ENCODE data around the gene BORCS6. TPM values are rescaled to one million over a fixed set of nuclear protein-coding genes. Genes with fewer than 3 reads are reported as not detected.
A peak's percentile ranks its signal among the peaks of the same experiment; 100 is the strongest.

The BORCS6 gene
- total and polyA plus RNA-seq, 9 of the 15 experiments (the other 6 are each of a cell fraction or from before 2014, with no cell fraction given), result 0.01 to 7.4 (median 2.3) TPM

GRCh38 chr17:8158267-8159031 is 31.5 kb downstream of the BORCS6 start (continued):
- 0 out of 2 replicates have a peak, but pooled peaks have one; percentile 29 for TF ChIP-seq ZBTB33 (CRISPR knock-in tag; IDR thresholded peaks at IDR 0.05)
- TF ChIP-seq TEAD1 (CRISPR knock-in tag; IDR thresholded peaks at IDR 0.05), result no peak
- no peak for TF ChIP-seq STAT5A (IDR thresholded peaks at IDR 0.05; ENCODE audit: borderline replicate concordance, low read length)
- no peak for TF ChIP-seq EP400 (IDR thresholded peaks at IDR 0.05)
- TF ChIP-seq SP2 (IDR thresholded peaks at IDR 0.05; ENCODE audit: extremely low read depth, low read depth, low read length, poor library complexity, severe bottlenecking), result no peak
- no peak for TF ChIP-seq PCBP2 (IDR thresholded peaks at IDR 0.05; ENCODE audit: low read depth, low read length, poor library complexity, severe bottlenecking)
- TF ChIP-seq PURB (CRISPR knock-in tag; IDR thresholded peaks at IDR 0.05; ENCODE audit: low read depth), result no peak
- TF ChIP-seq MTF1 (CRISPR knock-in tag; IDR thresholded peaks at IDR 0.05; ENCODE audit: borderline replicate concordance), result no peak
- no peak for TF ChIP-seq GTF2B (IDR thresholded peaks at IDR 0.05; ENCODE audit: extremely low read depth, insufficient read length)
- TF ChIP-seq SAFB (IDR thresholded peaks at IDR 0.05; ENCODE audit: borderline replicate concordance, low read depth, low read length), result no peak
- no peak for TF ChIP-seq ELF2 (CRISPR knock-in tag; IDR thresholded peaks at IDR 0.05)
- TF ChIP-seq ESRRA (IDR thresholded peaks at IDR 0.05; ENCODE audit: borderline replicate concordance, low read depth), result peak; percentile 93
- no peak for TF ChIP-seq ZNF174 (CRISPR knock-in tag; IDR thresholded peaks at IDR 0.05)
- no peak for TF ChIP-seq ZNF121 (CRISPR knock-in tag; conservative IDR thresholded peaks at IDR 0.05)
- no peak for TF ChIP-seq ZBTB5 (IDR thresholded peaks at IDR 0.05)
- no peak for TF ChIP-seq SRSF1 (IDR thresholded peaks at IDR 0.05; ENCODE audit: low read depth, low read length)
- TF ChIP-seq THRA (IDR thresholded peaks at IDR 0.05), result no peak
- TF ChIP-seq FOXO4 (CRISPR knock-in tag; IDR thresholded peaks at IDR 0.05), result no peak
- TF ChIP-seq HMGN3 (IDR thresholded peaks at IDR 0.05; ENCODE audit: borderline replicate concordance, extremely low read depth, insufficient read length, low read depth, low read length), result no peak
- TF ChIP-seq JUNB (CRISPR knock-in tag; conservative IDR thresholded peaks at IDR 0.05), result no peak
